ENCODE measurements around the gene NPHP1. TPM values are rescaled to one million over a fixed set of nuclear protein-coding genes. Genes with fewer than 3 reads are reported as not detected.
"Not testable (repeated sequence)": the region's sequence is repeated elsewhere in the genome, so short reads cannot be mapped to it uniquely, and the experiment has no call there.

Gene NPHP1
- total and polyA plus RNA-seq, 4 donors: 0.33 to 0.88 (median 0.35) TPM

DNA sequence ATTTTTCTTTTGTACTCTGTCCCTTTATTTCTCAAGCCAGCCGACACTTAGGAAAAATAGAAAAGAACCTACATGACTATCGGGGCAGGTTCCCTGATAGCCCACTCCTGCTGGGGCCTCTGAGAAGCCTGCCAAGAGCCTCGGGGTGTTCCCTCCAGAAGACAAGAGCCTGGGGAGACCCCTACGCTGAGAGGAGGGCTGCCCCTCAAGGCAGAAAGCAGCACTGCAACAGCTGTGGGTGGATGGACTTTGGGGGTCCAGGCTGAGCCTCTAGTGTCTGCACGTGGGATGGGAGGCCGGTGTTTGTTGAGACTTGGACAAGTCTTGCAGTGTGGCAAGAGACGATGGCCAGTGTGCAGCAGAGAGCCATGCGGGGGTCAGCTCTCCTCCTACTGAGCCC is 121.7 kb downstream of the NPHP1 start:
- H3K4me1 ChIP-seq (ENCODE audit: control insufficient read depth in 4 of 4, insufficient read depth in 4 of 4, low read length in 3 of 4); H3K36me3 ChIP-seq (ENCODE audit: control insufficient read depth in 4 of 4, insufficient read depth in 3 of 4, low read depth in 1 of 4, low read length in 3 of 4); H3K9me3 ChIP-seq (ENCODE audit: control insufficient read depth in 4 of 4, low read length in 3 of 4); H3K4me3 ChIP-seq (ENCODE audit: low read depth in 1 of 3, low read length in 3 of 3); H3K27me3 ChIP-seq (ENCODE audit: control insufficient read depth in 4 of 4, insufficient read depth in 4 of 4, low read length in 3 of 4); H3K27ac ChIP-seq (ENCODE audit: low read depth in 1 of 2, low read length in 2 of 2); H3K9ac ChIP-seq (ENCODE audit: low read depth in 1 of 2, low read length in 2 of 2); DNase-seq (ENCODE audit: low spot score): not testable (repeated sequence)
- no CpG with 5 or more reads among the region's 8 CpGs for WGBS

GRCh38 chr2:110078104-110078503 is 126.7 kb downstream of the NPHP1 start:
- H3K27ac ChIP-seq (ENCODE audit: low read depth in 1 of 2, low read length in 2 of 2); H3K9me3 ChIP-seq (ENCODE audit: control insufficient read depth in 4 of 4, low read length in 3 of 4); H3K36me3 ChIP-seq (ENCODE audit: control insufficient read depth in 4 of 4, insufficient read depth in 3 of 4, low read depth in 1 of 4, low read length in 3 of 4); H3K9ac ChIP-seq (ENCODE audit: low read depth in 1 of 2, low read length in 2 of 2); H3K4me3 ChIP-seq (ENCODE audit: low read depth in 1 of 3, low read length in 3 of 3); DNase-seq (ENCODE audit: low spot score); H3K4me1 ChIP-seq (ENCODE audit: control insufficient read depth in 4 of 4, insufficient read depth in 4 of 4, low read length in 3 of 4); H3K27me3 ChIP-seq (ENCODE audit: control insufficient read depth in 4 of 4, insufficient read depth in 4 of 4, low read length in 3 of 4): not testable (repeated sequence)
- WGBS: 86% methylated on average over 1 of the region's 4 CpGs

DNA sequence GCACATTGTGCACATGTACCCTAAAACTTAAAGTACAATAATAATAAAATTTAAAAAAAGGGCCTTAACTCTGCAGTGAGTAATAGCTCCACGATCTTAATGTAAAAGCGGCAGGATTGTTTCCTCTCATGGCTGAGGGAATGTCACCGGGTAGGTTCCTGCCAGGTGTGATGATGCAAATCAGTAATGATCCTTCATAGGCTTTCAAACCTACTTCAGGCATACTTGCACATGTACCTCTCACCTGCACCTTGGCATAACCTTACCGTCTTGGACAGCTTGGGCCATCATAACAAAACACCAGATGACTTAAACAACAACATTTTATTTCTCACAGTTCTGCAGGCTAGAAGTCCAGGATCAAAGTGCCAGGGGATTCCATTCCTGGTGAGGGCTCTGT is 128.9 kb downstream of the NPHP1 start:
- WGBS: 91% methylated on average over 2 of the region's 4 CpGs
- H3K36me3 ChIP-seq (ENCODE audit: control insufficient read depth in 4 of 4, insufficient read depth in 3 of 4, low read depth in 1 of 4, low read length in 3 of 4); H3K4me1 ChIP-seq (ENCODE audit: control insufficient read depth in 4 of 4, insufficient read depth in 4 of 4, low read length in 3 of 4); H3K9me3 ChIP-seq (ENCODE audit: control insufficient read depth in 4 of 4, low read length in 3 of 4); H3K9ac ChIP-seq (ENCODE audit: low read depth in 1 of 2, low read length in 2 of 2); DNase-seq (ENCODE audit: low spot score); H3K27ac ChIP-seq (ENCODE audit: low read depth in 1 of 2, low read length in 2 of 2); H3K4me3 ChIP-seq (ENCODE audit: low read depth in 1 of 3, low read length in 3 of 3); H3K27me3 ChIP-seq (ENCODE audit: control insufficient read depth in 4 of 4, insufficient read depth in 4 of 4, low read length in 3 of 4): not testable (repeated sequence)

Small RNA genes lying within 50 kb of the gene (small RNA-seq; reads per million reads assigned to genes)
- not detected for gene MIR4436B1

Other genes starting within 250 kb of the NPHP1 start
- gene MALL, start 89.2 kb downstream of the NPHP1 start, total RNA-seq: 1 to 10 TPM; 2.0 to 4.2 TPM
- gene MALL, start 89.2 kb downstream of the NPHP1 start, polyA plus RNA-seq: 1 to 10 TPM; 1.6 to 3.3 TPM
- gene MTLN, start 7.5 kb upstream of the NPHP1 start, total RNA-seq: 10 to 100 TPM; 29.6 to 46.2 TPM
- 10 to 100 TPM; 84.8 to 86.4 TPM for gene MTLN, start 7.5 kb upstream of the NPHP1 start, polyA plus RNA-seq